IPS-15b (cell line): ENCODE measurements around the gene PDGFB.
A peak's percentile ranks its signal among the peaks of the same experiment; 100 is the strongest.

Experiments used
- H3K27me3 ChIP-seq: one replicate; pipeline ENCODE4 v1.6.1; 2013; ENCODE audit warnings: low read length; ENCODE audit not compliant: control insufficient read depth, insufficient read depth
- H3K36me3 ChIP-seq: one replicate; pipeline ENCODE4 v1.6.1; 2013; ENCODE audit warnings: low read length; ENCODE audit not compliant: control insufficient read depth, insufficient read depth
- H3K4me1 ChIP-seq: one replicate; pipeline ENCODE4 v1.6.1; 2013; ENCODE audit warnings: mild to moderate bottlenecking, low read length; ENCODE audit not compliant: control insufficient read depth, insufficient read depth
- H3K4me3 ChIP-seq: one replicate; pipeline ENCODE4 v1.5.1; 2013; ENCODE audit warnings: low read depth, low read length
- H3K9ac ChIP-seq: one replicate; pipeline ENCODE4 v1.6.1; 2013; ENCODE audit warnings: low read depth, mild to moderate bottlenecking, low read length
- H3K9me3 ChIP-seq: one replicate; pipeline ENCODE4 v1.6.1; 2013; ENCODE audit warnings: mild to moderate bottlenecking, low read length; ENCODE audit not compliant: control insufficient read depth, insufficient read depth

PDGFB gene

GRCh38 chr22:39194098-39194497 lies 50.7 kb downstream of the PDGFB start:
- Histone ChIP-seq H3K4me3 (no peak overlapping the region), H3K27me3 (no peaks in the 10 kb centered on the region), H3K36me3 (no peaks in the 10 kb centered on the region), H3K9ac (no peak overlapping the region), H3K4me1 (no peaks in the 10 kb centered on the region), H3K9me3 (no peaks in the 10 kb centered on the region)

DNA sequence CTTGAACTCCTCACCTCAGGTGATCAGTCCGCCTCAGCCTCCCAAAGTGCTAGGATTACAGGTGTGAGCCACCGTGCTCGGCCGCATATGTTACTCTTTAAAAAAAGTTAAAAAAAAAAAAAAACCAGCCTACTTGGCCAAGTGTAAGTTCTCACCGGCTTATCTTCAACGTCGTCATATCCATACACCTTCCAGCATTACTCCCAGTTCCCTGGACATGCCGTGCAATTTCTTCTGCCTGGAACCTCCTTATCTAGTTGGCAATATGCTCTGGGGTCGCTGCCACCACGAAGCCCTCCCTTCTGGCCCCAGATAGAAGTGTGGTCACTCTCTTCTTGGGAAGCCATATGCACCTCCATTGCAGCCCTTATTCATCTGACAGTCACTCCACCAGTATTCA lies 56.0 kb downstream of the PDGFB start:
- no peak overlapping the region for H3K9ac ChIP-seq
- H3K9me3 ChIP-seq, result no peaks in the 10 kb centered on the region
- no peaks in the 10 kb centered on the region for H3K36me3 ChIP-seq
- no peaks in the 10 kb centered on the region for H3K27me3 ChIP-seq
- no peak overlapping the region for H3K4me3 ChIP-seq
- no peaks in the 10 kb centered on the region for H3K4me1 ChIP-seq

GRCh38 chr22:39185601-39186012 lies 59.2 kb downstream of the PDGFB start:
- Histone ChIP-seq H3K9ac (no peak overlapping the region), H3K9me3 (no peaks in the 10 kb centered on the region), H3K36me3 (no peaks in the 10 kb centered on the region), H3K4me1 (no peaks in the 10 kb centered on the region), H3K4me3 (no peak overlapping the region), H3K27me3 (no peaks in the 10 kb centered on the region)

DNA sequence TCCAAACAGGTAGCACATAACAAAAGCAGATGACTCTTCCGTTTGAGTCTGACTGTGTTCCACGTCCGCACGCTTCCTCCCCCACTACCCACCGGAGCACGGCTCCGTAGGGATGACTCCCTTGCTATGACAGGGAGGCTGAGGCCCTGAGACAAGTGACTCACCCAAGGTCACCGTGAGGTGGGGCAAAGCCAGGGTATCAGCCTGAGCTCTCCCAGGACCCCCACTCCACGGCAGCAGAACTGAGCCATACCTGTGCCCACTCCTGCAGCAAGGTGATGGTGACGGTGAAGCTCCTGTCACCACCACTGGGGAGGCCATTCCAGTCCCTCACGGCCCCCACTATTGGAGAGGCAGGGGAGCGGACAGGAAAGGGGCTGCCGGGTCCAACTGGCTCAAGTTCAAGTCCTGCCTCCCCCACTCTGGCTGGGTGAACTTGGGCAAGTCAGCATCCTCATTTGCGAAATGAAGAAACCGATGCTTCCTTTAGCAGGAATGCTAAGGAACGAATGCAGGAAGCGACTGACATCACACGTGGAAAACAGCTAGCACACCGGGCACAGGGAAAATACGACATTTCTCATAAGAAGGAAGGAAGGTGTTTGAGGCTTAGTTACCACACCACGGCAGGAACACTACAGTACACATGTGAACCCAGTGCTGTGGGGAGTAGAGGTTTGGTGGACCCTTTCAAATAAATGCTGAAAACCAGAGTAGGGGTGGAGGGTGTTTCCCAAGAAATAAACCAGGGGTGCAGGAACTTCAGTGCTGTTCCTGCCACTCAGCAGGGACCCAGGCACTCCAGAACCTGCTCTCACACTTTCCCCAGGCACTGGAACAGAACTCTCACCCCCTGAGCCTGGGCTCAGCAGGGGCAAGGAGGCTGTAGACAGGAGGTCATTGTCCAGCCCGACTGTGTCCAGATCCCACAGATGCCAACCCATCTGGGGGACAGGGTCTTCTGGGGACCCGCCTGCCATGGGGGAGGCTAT lies 59.9 kb downstream of the PDGFB start:
- Histone ChIP-seq H3K27me3 (no peaks in the 10 kb centered on the region), H3K9ac (no peak overlapping the region), H3K4me3 (no peak overlapping the region), H3K36me3 (no peaks in the 10 kb centered on the region), H3K4me1 (no peaks in the 10 kb centered on the region), H3K9me3 (no peaks in the 10 kb centered on the region)

DNA sequence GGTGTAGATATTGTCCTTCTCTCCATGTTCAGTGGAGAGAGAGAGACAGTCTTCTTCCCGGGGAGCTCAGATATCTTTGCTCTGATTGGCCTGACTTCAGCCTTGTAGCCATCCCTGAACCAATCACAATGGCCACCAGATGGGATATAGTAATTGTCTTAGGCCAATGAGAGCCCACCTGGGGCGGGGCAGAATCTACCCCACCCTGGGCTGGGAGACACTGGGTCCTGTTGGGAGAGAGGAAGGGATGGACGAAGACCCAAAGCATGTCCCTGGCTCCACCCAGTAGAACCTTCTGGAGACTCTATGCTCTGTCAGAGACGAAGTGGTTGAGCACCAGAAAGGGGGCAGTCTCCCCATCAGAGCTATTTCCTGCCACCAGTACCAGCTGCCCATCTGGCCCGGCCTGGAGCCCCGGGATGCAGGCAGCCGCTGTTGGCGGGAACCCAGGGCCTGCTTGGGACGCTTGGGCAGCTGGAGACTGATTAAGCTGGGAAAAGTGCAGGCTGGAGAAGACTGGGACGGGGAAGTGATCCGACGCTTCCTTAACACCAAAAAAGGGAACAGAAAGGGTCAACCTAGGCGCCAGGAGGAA lies 60.7 kb downstream of the PDGFB start:
- no peak overlapping the region for H3K4me3 ChIP-seq
- no peak overlapping the region for H3K9ac ChIP-seq
- no peaks in the 10 kb centered on the region for H3K9me3 ChIP-seq
- H3K27me3 ChIP-seq, result no peaks in the 10 kb centered on the region
- H3K36me3 ChIP-seq, result no peaks in the 10 kb centered on the region
- H3K4me1 ChIP-seq, result no peaks in the 10 kb centered on the region

DNA sequence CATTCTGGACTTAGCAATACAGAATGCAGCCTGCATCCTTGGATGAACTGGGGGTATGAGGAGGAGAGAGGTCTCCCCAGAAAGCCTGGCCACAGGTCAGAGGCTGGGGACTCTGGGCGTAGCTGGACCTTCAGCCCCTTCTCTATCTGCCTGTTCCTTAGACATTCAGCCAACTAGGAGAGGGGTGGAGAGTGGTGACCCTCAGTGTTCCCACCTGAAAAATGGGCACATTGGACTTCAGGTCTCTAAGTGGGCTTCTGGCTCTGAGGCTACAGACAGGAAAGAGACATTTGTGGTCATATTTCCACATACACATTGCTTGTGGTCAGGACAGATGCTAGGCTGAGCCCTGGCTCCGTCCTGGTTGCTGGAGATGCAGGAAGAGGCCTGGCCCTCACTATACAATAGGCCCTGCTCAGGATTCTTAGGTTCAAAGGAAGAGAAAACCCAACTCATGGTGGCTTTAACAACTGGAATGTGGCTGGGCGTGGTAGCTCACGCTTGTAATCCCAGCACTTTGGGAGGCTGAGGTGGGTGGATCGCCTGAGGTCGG lies 62.2 kb downstream of the PDGFB start:
- Histone ChIP-seq H3K9me3 (no peaks in the 10 kb centered on the region), H3K27me3 (no peaks in the 10 kb centered on the region), H3K4me3 (no peak overlapping the region), H3K9ac (no peak overlapping the region), H3K36me3 (no peaks in the 10 kb centered on the region), H3K4me1 (no peaks in the 10 kb centered on the region)

- Histone ChIP-seq H3K9me3 (no peaks in the 10 kb centered on the region), H3K4me3 (no peak overlapping the region), H3K9ac (no peak overlapping the region), H3K4me1 (peaks cover 1% of the 10 kb centered on the region), H3K27me3 (no peaks in the 10 kb centered on the region), H3K36me3 (no peaks in the 10 kb centered on the region)
Measured at GRCh38 chr22:39181778-39182177, 63.0 kb downstream of the PDGFB start.

GRCh38 chr22:39181356-39181755 lies 63.4 kb downstream of the PDGFB start:
- Histone ChIP-seq H3K27me3 (no peaks in the 10 kb centered on the region), H3K9me3 (no peaks in the 10 kb centered on the region), H3K36me3 (no peaks in the 10 kb centered on the region), H3K9ac (no peak overlapping the region), H3K4me1 (peaks cover 5% of the 10 kb centered on the region), H3K4me3 (no peak overlapping the region)

DNA sequence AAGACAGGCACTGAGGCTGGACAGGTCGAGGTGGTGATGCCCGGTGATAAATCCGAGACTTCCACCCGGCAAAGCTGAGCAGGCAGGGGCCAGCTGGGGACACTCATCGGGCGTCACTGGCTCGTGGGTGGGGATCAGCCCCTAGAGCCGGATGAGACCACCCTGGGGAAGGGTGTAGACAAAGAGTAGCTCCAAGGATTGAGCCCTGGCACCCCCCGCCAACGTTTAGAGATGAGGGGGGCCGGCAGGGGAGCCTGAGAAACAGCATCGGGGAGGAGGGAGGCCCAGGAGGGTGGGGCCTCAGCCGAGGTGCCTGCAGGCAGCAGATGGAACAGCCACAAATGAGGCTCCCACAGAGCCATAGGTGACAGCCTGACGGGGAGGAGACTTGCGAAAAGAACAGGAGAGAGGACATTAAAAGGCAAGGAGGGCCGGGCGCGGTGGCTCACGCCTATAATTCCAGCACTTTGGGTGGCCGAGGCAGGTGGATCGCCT lies 64.9 kb downstream of the PDGFB start:
- Histone ChIP-seq H3K4me3 (no peak overlapping the region), H3K36me3 (no peaks in the 10 kb centered on the region), H3K9me3 (no peaks in the 10 kb centered on the region), H3K9ac (peak overlapping the region; percentile 13), H3K27me3 (no peaks in the 10 kb centered on the region), H3K4me1 (peaks cover 17% of the 10 kb centered on the region)

DNA sequence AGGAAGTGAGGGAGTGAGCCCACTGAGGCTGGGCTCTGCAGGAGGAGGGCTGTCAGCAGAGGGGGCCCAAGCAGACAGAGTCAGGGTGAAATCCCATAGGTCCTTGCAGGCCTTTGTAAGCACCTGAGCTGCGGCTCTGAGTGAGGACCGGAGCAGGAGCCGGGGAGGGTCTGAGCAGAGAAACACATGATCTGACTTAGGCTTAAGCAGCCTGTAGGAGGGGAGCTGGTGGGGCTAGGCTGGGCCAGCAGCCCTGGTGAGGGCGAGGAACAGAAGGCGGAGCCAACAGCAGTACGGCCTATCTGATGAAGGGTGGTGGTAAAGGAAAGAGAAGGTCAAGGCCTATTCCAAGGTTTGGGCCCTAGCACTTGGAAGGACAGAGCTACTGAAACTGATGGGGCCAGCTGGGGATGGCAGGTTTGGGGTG lies 65.4 kb downstream of the PDGFB start:
- Histone ChIP-seq H3K36me3 (no peaks in the 10 kb centered on the region), H3K4me1 (peaks cover 18% of the 10 kb centered on the region)

DNA sequence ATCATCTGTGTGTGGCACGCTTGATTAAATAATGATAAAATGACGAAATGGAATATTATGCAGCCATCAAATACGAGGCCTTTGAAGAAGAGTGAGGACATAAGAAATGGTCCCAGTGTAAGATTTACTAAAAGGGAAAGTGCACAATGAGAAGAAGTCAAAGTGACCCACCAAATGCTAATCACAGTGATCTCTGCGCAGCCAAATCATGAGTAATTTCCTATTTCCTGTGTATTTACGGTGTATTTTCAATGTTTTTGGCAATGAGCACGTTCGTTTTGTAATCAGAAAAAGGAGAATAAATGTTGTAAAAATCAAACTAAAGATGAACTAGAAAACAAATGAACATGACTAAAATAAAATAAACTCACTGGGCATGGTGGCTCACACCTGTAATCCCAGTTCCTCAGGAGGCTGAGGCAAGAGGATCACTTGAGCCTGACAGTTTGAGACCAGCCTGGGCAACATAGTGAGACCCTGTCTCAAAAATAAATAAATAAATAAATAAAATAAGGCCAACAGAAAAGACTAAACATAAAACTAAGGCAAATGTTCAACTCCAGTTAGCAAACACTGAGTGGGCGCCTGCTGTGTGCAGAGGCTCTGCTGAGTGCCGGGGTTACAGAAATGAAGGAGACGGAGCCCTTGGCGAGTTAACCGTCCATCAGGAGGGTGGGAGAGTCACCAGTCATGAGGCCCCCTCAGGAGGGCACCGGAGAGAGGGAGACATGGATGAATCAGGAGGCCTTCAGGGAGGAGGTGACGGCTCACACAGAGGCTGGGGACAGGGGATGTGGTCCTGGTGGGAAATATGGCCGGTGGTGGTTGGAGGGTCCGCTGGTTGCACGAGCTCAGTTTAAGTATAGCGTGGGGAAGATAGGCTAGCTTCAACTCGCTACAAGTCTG lies 66.3 kb downstream of the PDGFB start:
- Histone ChIP-seq H3K4me3 (no peak overlapping the region), H3K27me3 (no peaks in the 10 kb centered on the region), H3K4me1 (peaks cover 25% of the 10 kb centered on the region), H3K36me3 (no peaks in the 10 kb centered on the region), H3K9me3 (no peaks in the 10 kb centered on the region), H3K9ac (no peak overlapping the region)

More for the DNA sequence above, 65.4 kb downstream of the PDGFB start:
- H3K27me3 ChIP-seq, result no peaks in the 10 kb centered on the region
- H3K9me3 ChIP-seq, result no peaks in the 10 kb centered on the region
- no peak overlapping the region for H3K4me3 ChIP-seq
- no peak overlapping the region for H3K9ac ChIP-seq
